Stimulated activated CD4-positive, alpha-beta T cell treated with anti-CD3 and anti-CD28 coated beads, Interleukin-2, amount 100 ng/mL, for 4 hours (primary cell): Measurements from ENCODE around the gene NTN3.
"Not testable (repeated sequence)": the region's sequence is repeated elsewhere in the genome, so short reads cannot be mapped to it uniquely, and the experiment has no call there.

ENCODE experiments used
- DNase-seq: peaks from one replicate; pipeline ENCODE4 v3.0.0-alpha.2; 2020; ENCODE audit warnings: low read depth

NTN3 gene

GRCh38 chr16:2441143-2441804 is 29.8 kb upstream of the NTN3 start:
- DNase-seq, result not testable (repeated sequence)

- no peak for DNase-seq
Measured at GRCh38 chr16:2443555-2443954, 27.5 kb upstream of the NTN3 start.

- no peak for DNase-seq
Measured at GRCh38 chr16:2447920-2448583, 23.0 kb upstream of the NTN3 start.

GRCh38 chr16:2449118-2449517 is 22.0 kb upstream of the NTN3 start:
- DNase-seq, result no peak

GRCh38 chr16:2450535-2450934 is 20.6 kb upstream of the NTN3 start:
- no peak for DNase-seq

- no peak for DNase-seq
Measured at GRCh38 chr16:2450975-2451381, 20.1 kb upstream of the NTN3 start.

- no peak for DNase-seq
Measured at GRCh38 chr16:2451851-2452320, 19.2 kb upstream of the NTN3 start.

GRCh38 chr16:2452650-2453049 is 18.4 kb upstream of the NTN3 start:
- no peak for DNase-seq

- DNase-seq, result no peak
Measured at GRCh38 chr16:2455081-2455845, 15.8 kb upstream of the NTN3 start.

- DNase-seq, result no peak
Measured at GRCh38 chr16:2456551-2457153, 14.4 kb upstream of the NTN3 start.

GRCh38 chr16:2457267-2457666 is 13.8 kb upstream of the NTN3 start:
- no peak for DNase-seq

GRCh38 chr16:2457946-2458345 is 13.2 kb upstream of the NTN3 start:
- DNase-seq, result no peak

GRCh38 chr16:2458887-2459646 is 12.0 kb upstream of the NTN3 start:
- no peak for DNase-seq

GRCh38 chr16:2459647-2460390 is 11.3 kb upstream of the NTN3 start, which contains the start of gene TEDC2:
TEDC2 (plus strand) TSS chr16:2460109; CDS start chr16:2460145, 36 bp downstream.
- DNase-seq, result peak; percentile 95

GRCh38 chr16:2460391-2460713 is 10.7 kb upstream of the NTN3 start:
- DNase-seq, result no peak

GRCh38 chr16:2460916-2461315 is 10.2 kb upstream of the NTN3 start:
- DNase-seq, result no peak

- DNase-seq, result no peak
Measured at GRCh38 chr16:2462031-2462866, 8.8 kb upstream of the NTN3 start.

GRCh38 chr16:2464333-2464732 is 6.8 kb upstream of the NTN3 start:
- DNase-seq, result no peak

- DNase-seq, result no peak
Measured at GRCh38 chr16:2465653-2466415, 5.3 kb upstream of the NTN3 start.
